Heart right ventricle (tissue), 16 donors: ENCODE data around the gene SLC25A21. TPM values are rescaled to one million over a fixed set of nuclear protein-coding genes. Genes with fewer than 3 reads are reported as not detected.

ENCODE experiments used
- ATAC-seq, 8 donors: fragments of 200-7000 bp; cut with Tn5 transposase; one replicate each; pipeline ENCODE4 v1.9.1; 2020; ENCODE audit warnings: mild to moderate bottlenecking in 8 of 8, moderate library complexity in 8 of 8, moderate number of reproducible peaks in 1 of 8
- DNase-seq, 2 donors: peaks; one replicate each; pipeline ENCODE4 v3.0.0-alpha.2; 2020
- H3K27ac ChIP-seq, 10 donors: fragments of 200-600 bp; sonication (generic) in 2 of 10; one replicate each; pipeline versions ENCODE4 v1.5.0 to v1.8.0; 2020 to 2022; ENCODE audit warnings: mild to moderate bottlenecking in 3 of 10
- H3K27me3 ChIP-seq, 7 donors: fragments of 200-600 bp; one replicate each; pipeline ENCODE4 v1.8.0; 2021 to 2022; ENCODE audit warnings: mild to moderate bottlenecking in 2 of 7
- H3K36me3 ChIP-seq, 9 donors: fragments of 200-600 bp; sonication (generic) in 1 of 9; one replicate each; pipeline versions ENCODE4 v1.5.0 to v1.8.0; 2020 to 2022; ENCODE audit warnings: mild to moderate bottlenecking in 2 of 9
- H3K4me1 ChIP-seq, 9 donors: fragments of 200-600 bp; sonication (generic) in 1 of 9; one replicate each; pipeline versions ENCODE4 v1.5.0 to v1.8.0; 2020 to 2022; ENCODE audit warnings: mild to moderate bottlenecking in 4 of 9
- H3K4me3 ChIP-seq, 10 donors: fragments of 200-600 bp; sonication (generic) in 2 of 10; one replicate each; pipeline versions ENCODE4 v1.5.0 to v1.8.0; 2020 to 2022; ENCODE audit warnings: mild to moderate bottlenecking in 7 of 10, moderate library complexity in 2 of 10
- H3K9me3 ChIP-seq, 11 donors: fragments of 200-600 bp in 10 of 11; sonication (generic) in 2 of 11; one replicate each; pipeline versions ENCODE4 v1.5.0 to v1.8.0; 2013 to 2022; ENCODE audit warnings: mild to moderate bottlenecking in 2 of 11, control low read depth in 1 of 11, moderate library complexity in 1 of 11
- WGBS, 2 donors: extraction: QIAGEN DNeasy Blood & Tissue Kit; methylation state at CpG; one replicate each; pipeline ENCODE4 v1.1.7; 2013; ENCODE audit warnings: inconsistent platforms in 1 of 2; 5-methylcytosine and 5-hydroxymethylcytosine counted together
- intact Hi-C, 10 donors: fragments of 100-400 bp; cut with DNase I; formaldehyde crosslinking; loops; one replicate each; pipeline versions ENCODE4 v1.11.1 to v1.14.2; 2022
- polyA plus RNA-seq, 2 donors: library from polyadenylated mRNA; stranded (reverse); fragments of 200-250 nt; gene quantifications; one replicate each; pipeline ENCODE4 v1.2.3, GENCODE V29; 2013
- total RNA-seq, 10 donors: library from RNA; stranded (reverse); fragmentation: NEBNext Ultra II Directional in 3 of 10; extraction: Animal tissue kit (Norgen Biotek cat#: 25700) in 3 of 10; gene quantifications; one replicate each; pipeline versions ENCODE4 v1.2.1 to v1.2.4, GENCODE V29; 2021 to 2023
- TF ChIP-seq, protein P1 (sequence below), 9 donors: fragments of 200-600 bp; sonication (generic) in 2 of 9; IDR thresholded peaks; one replicate each; pipeline versions ENCODE4 v1.5.0 to v1.8.0; 2021 to 2022; ENCODE audit warnings: antibody characterized with exemption in 9 of 9, mild to moderate bottlenecking in 5 of 9, moderate library complexity in 1 of 9
- donor health status: Arrhythmogenic right ventricular cardiomyopathy.
- donor health status: ischemic (EF 13 %, LVEDD 7.1; RV severe dilation, severe dysfunction).
- donor health status: healthy with polysubstance abuse.
- donor health status: DM: no; HTN: yes; CAD: no.
- donor health status: DM: no; HTN: no; CAD: no.
- donor health status: ischemic (EF 25% LVEDD 6.9; RV normal size, moderate dysfunction).
- donor health status: ischemic (EF 25% LVEDD 5.7; RV mildly dilated, moderate dysfunction).
- donor health status: healthy.
- donor health status: DM: yes; HTN: yes; CAD: no.
- donor health status: Ischemic cardiomyopathy.
- donor health status: ischemic (EF 35%, LVEDD 5.7; RV mildly dilated, moderate dysfunction).
- donor health status: nonischemic (EF 11% LVEDD 7.7; RV severe dilation, severe dysfunction).
- donor health status: DM: yes; HTN: yes; CAD: no.
- donor health status: PGD.
- donor health status: ischemic (EF 29% LVEDD 5.4; RV normal size, mild dysfunction).
- donor health status: nonischemic (EF 23%, LVEDD 6.1; RV moderate dilation, normal function).

SLC25A21 gene
- total and polyA plus RNA-seq, 12 donors, result 0.08 to 1.3 (median 0.34) TPM

- Histone ChIP-seq H3K4me1 (no peaks in the 10 kb centered on the region), H3K27ac (no peak overlapping the region), H3K27me3 (peaks cover 0 to 39% (median 13%) of the 10 kb centered on the region in 7 donors), H3K36me3 (no peaks in the 10 kb centered on the region), H3K4me3 (no peak overlapping the region), H3K9me3 (no peaks in the 10 kb centered on the region)
- intact Hi-C loops, result loop anchor here in 2 of 10 donors (5.0 to 10.0 kb wide), 2 partner anchors 292 to 384 kb away; no protein-coding TSS in a partner anchor
- DNase-seq, result no peak
- 81 to 92% methylated on average over 2 of the region's 2 CpGs for WGBS, 2 donors
- TF ChIP-seq, protein P1, sequence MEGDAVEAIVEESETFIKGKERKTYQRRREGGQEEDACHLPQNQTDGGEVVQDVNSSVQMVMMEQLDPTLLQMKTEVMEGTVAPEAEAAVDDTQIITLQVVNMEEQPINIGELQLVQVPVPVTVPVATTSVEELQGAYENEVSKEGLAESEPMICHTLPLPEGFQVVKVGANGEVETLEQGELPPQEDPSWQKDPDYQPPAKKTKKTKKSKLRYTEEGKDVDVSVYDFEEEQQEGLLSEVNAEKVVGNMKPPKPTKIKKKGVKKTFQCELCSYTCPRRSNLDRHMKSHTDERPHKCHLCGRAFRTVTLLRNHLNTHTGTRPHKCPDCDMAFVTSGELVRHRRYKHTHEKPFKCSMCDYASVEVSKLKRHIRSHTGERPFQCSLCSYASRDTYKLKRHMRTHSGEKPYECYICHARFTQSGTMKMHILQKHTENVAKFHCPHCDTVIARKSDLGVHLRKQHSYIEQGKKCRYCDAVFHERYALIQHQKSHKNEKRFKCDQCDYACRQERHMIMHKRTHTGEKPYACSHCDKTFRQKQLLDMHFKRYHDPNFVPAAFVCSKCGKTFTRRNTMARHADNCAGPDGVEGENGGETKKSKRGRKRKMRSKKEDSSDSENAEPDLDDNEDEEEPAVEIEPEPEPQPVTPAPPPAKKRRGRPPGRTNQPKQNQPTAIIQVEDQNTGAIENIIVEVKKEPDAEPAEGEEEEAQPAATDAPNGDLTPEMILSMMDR (IDR thresholded peaks at IDR 0.05), result no peak
- ATAC-seq, result no peak
Measured at GRCh38 chr14:36939265-36939664, 233.1 kb downstream of the SLC25A21 start.

DNA sequence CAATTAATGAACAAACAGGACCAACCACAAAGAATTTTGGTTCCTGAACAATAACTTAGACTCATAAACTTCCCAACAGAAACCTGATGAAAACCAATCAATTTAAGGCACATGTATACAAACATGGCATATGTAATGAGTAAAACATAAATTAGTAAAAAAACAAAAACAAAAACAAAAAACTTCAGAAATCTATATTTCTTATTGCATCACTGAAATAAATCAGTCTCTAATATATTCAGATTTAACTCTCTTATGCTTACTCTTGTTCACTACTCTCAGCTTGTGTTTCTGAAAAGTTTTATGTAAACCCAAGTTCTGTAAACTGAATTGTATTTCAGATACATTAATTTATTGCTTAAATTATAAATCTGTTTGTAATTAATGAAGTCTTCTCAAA, 233.7 kb downstream of the SLC25A21 start:
- no peaks in the 10 kb centered on the region for H3K9me3 ChIP-seq
- no peak overlapping the region for H3K4me3 ChIP-seq
- ATAC-seq (no peak), DNase-seq (no peak)
- peaks cover 0 to 39% (median 13%) of the 10 kb centered on the region in 7 donors for H3K27me3 ChIP-seq
- TF ChIP-seq, protein P1 (IDR thresholded peaks at IDR 0.05), result no peak
- H3K4me1 ChIP-seq, result no peaks in the 10 kb centered on the region
- intact Hi-C loops, result loop anchor here in 2 of 10 donors (5.0 to 10.0 kb wide), 2 partner anchors 291 to 384 kb away; no protein-coding TSS in a partner anchor
- H3K36me3 ChIP-seq, result no peaks in the 10 kb centered on the region
- H3K27ac ChIP-seq, result no peak overlapping the region

GRCh38 chr14:36935976-36936678, 236.3 kb downstream of the SLC25A21 start:
- Histone ChIP-seq H3K4me1 (no peaks in the 10 kb centered on the region), H3K27me3 (peaks cover 0 to 24% (median 8%) of the 10 kb centered on the region in 7 donors), H3K4me3 (no peak overlapping the region), H3K36me3 (no peaks in the 10 kb centered on the region), H3K27ac (no peak overlapping the region), H3K9me3 (no peaks in the 10 kb centered on the region)
- DNase-seq (no peak), ATAC-seq (no peak)
- TF ChIP-seq, protein P1 (IDR thresholded peaks at IDR 0.05), result no peak
- intact Hi-C loops, result loop anchor here in 2 of 10 donors (5.0 to 10.0 kb wide), 2 partner anchors 289 to 381 kb away; no protein-coding TSS in a partner anchor
- WGBS, 2 donors, result 52 to 58% methylated on average over 6 of the region's 6 CpGs

DNA sequence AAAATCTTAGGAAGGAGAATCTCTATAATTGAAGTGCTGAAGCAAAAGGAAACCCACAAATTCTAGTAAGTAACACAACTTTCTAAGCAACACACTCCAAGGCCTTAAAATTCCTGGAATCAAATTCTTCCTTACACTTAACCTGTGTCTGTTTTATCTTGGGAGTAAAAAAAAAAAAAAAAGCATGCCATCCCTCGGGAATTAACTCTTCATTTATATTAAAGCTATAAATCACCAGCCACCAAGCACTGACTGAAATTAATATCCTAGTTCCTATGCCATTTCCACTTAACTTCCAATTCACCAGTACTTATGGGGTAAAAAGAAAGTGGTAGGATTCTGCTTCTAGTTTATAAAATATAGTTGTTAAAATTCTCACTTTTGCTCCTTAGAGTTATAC, 238.1 kb downstream of the SLC25A21 start:
- intact Hi-C loops, result loop anchor here in 1 of 10 donors (10.0 kb wide), 1 partner anchor 380 kb away; no protein-coding TSS in a partner anchor
- TF ChIP-seq, protein P1 (IDR thresholded peaks at IDR 0.05), result no peak
- no peak for ATAC-seq
- Histone ChIP-seq H3K27ac (no peak overlapping the region), H3K36me3 (no peaks in the 10 kb centered on the region), H3K4me3 (no peak overlapping the region), H3K27me3 (peaks cover 0 to 12% (median 0%) of the 10 kb centered on the region in 7 donors), H3K4me1 (no peaks in the 10 kb centered on the region), H3K9me3 (no peaks in the 10 kb centered on the region)
- WGBS, 2 donors, result 68 to 71% methylated on average over 1 of the region's 1 CpG
- no peak for DNase-seq
